ENCODE data around the gene GRID1.
"Not testable (repeated sequence)": the region's sequence is repeated elsewhere in the genome, so short reads cannot be mapped to it uniquely, and the experiment has no call there.

GRID1 gene

GRCh38 chr10:86176850-86177536, 189.6 kb downstream of the GRID1 start:
- no peak for DNase-seq (ENCODE audit: low read depth)
- H3K4me3 ChIP-seq (ENCODE audit: low read length) = no peak overlapping the region
- no peak for TF ChIP-seq CTCF (IDR thresholded peaks at IDR 0.05; ENCODE audit: insufficient read depth, low read depth, low read length, missing control alignments)

GRCh38 chr10:86175476-86175875, 191.1 kb downstream of the GRID1 start:
- not testable (repeated sequence) for DNase-seq (ENCODE audit: low read depth); H3K4me3 ChIP-seq (ENCODE audit: low read length)

GRCh38 chr10:86172301-86172700, 194.3 kb downstream of the GRID1 start:
- no peak for TF ChIP-seq CTCF (IDR thresholded peaks at IDR 0.05; ENCODE audit: insufficient read depth, low read depth, low read length, missing control alignments)
- no peak for DNase-seq (ENCODE audit: low read depth)
- H3K4me3 ChIP-seq (ENCODE audit: low read length) = no peak overlapping the region

- no peak overlapping the region for H3K4me3 ChIP-seq (ENCODE audit: low read length)
- DNase-seq (ENCODE audit: low read depth) = no peak
These were observed 196.1 kb downstream of the GRID1 start for GRCh38 chr10:86170255-86171108.

GRCh38 chr10:86169506-86170254, 196.9 kb downstream of the GRID1 start:
- no peak for DNase-seq (ENCODE audit: low read depth)

More at GRCh38 chr10:86170255-86171108, 196.1 kb downstream of the GRID1 start:
- TF ChIP-seq CTCF (IDR thresholded peaks at IDR 0.05; ENCODE audit: insufficient read depth, low read depth, low read length, missing control alignments) = no peak

GRCh38 chr10:86169066-86169465, 197.5 kb downstream of the GRID1 start:
- H3K4me3 ChIP-seq (ENCODE audit: low read length) = no peak overlapping the region
- TF ChIP-seq CTCF (IDR thresholded peaks at IDR 0.05; ENCODE audit: insufficient read depth, low read depth, low read length, missing control alignments) = no peak
- DNase-seq (ENCODE audit: low read depth) = no peak

More at GRCh38 chr10:86169506-86170254, 196.9 kb downstream of the GRID1 start:
- H3K4me3 ChIP-seq (ENCODE audit: low read length) = no peak overlapping the region
- TF ChIP-seq CTCF (IDR thresholded peaks at IDR 0.05; ENCODE audit: insufficient read depth, low read depth, low read length, missing control alignments) = no peak

- no peak overlapping the region for H3K4me3 ChIP-seq (ENCODE audit: low read length)
- no peak for TF ChIP-seq CTCF (IDR thresholded peaks at IDR 0.05; ENCODE audit: insufficient read depth, low read depth, low read length, missing control alignments)
- DNase-seq (ENCODE audit: low read depth) = no peak
These were observed 198.3 kb downstream of the GRID1 start for GRCh38 chr10:86168256-86168655.
